Measurements from ENCODE around the gene CABCOCO1. TPM values are rescaled to one million over a fixed set of nuclear protein-coding genes. Genes with fewer than 3 reads are reported as not detected.

CABCOCO1 gene
- total and polyA plus RNA-seq, 10 of the 15 experiments (the other 5 are each of a cell fraction or from before 2014, with no cell fraction given): not detected

- TF ChIP-seq ELK1 (IDR thresholded peaks at IDR 0.05; ENCODE audit: low read depth, low read length): no peak
These were observed 45.1 kb upstream of the CABCOCO1 start (continued) for GRCh38 chr10:61617586-61617985.

- CTCF ChIA-PET: no interaction called here
- in situ Hi-C loops (cut with MboI) (no loop called here), intact Hi-C loops (cut with micrococcal nuclease; ENCODE audit: unreplicated experiment) (no loop called here)
- ATAC-seq: no peak
- H3K4me1 ChIP-seq (ENCODE audit: control insufficient read depth, insufficient read depth, low read length): no peaks in the 10 kb centered on the region
- no peak overlapping the region for H3K9ac ChIP-seq (ENCODE audit: control insufficient read depth, insufficient read depth, low read length)
- no peak for DNase-seq (ENCODE audit: low read depth, low spot score)
- H3K27ac ChIP-seq (ENCODE audit: control insufficient read depth, insufficient read depth): no peak overlapping the region
- no peaks in the 10 kb centered on the region for H3K36me3 ChIP-seq (ENCODE audit: control insufficient read depth in 2 of 2, insufficient read depth in 2 of 2, low read length in 1 of 2)
- SMC1A ChIA-PET (ENCODE audit: uncharacterized antibody, unreplicated experiment): interaction anchor here (0.6 kb wide), 1 partner anchor 14 kb away, joined by 3 read pairs; no protein-coding TSS in a partner anchor
- H3K4me2 ChIP-seq (ENCODE audit: control insufficient read depth, insufficient read depth): no peak overlapping the region
- H3K9me3 ChIP-seq (replicated peaks; ENCODE audit: control insufficient read depth, insufficient read depth, low read length): no peaks in the 10 kb centered on the region
- H3K79me2 ChIP-seq (ENCODE audit: control insufficient read depth, insufficient read depth, low read length): no peaks in the 10 kb centered on the region
- no TSS peak for BruUV-seq (replicated peaks)
- 23% methylated on average over 2 of the region's 2 CpGs for WGBS (ENCODE audit: insufficient coverage, insufficient replicate concordance, low lambda C conversion rate, missing lambda C conversion rate)
- no peak for FAIRE-seq
- no peak overlapping the region for H3K4me3 ChIP-seq
- no peaks in the 10 kb centered on the region for H3K27me3 ChIP-seq (replicated peaks in 1 of 2; ENCODE audit: control insufficient read depth in 2 of 2, insufficient read depth in 2 of 2, low read length in 1 of 2)
- POLR2A ChIA-PET: no interaction called here
- H4K20me1 ChIP-seq (ENCODE audit: control insufficient read depth, insufficient read depth): no peaks in the 10 kb centered on the region
- RAD21 ChIA-PET (ENCODE audit: unreplicated experiment): no interaction called here
- H2AFZ ChIP-seq (ENCODE audit: control insufficient read depth, low read depth, low read length): no peak overlapping the region
- TF ChIP-seq BMI1 (IDR thresholded peaks at IDR 0.05; ENCODE audit: borderline replicate concordance): no peak
- no peak for TF ChIP-seq E2F8 (IDR thresholded peaks at IDR 0.05; ENCODE audit: low read depth, partially characterized antibody)
- TF ChIP-seq NFYB (IDR thresholded peaks at IDR 0.05; ENCODE audit: insufficient read depth, low read depth, low read length): no peak
- no peak for TF ChIP-seq NKRF (conservative IDR thresholded peaks at IDR 0.05)
- no peak for TF ChIP-seq CUX1 (IDR thresholded peaks at IDR 0.05; ENCODE audit: insufficient replicate concordance, low read depth, low read length)
- TF ChIP-seq RAD21 (IDR thresholded peaks at IDR 0.05; ENCODE audit: insufficient read depth, low read depth, low read length): no peak
These were observed 44.3 kb upstream of the CABCOCO1 start for GRCh38 chr10:61618388-61618961.
